ENCODE data around the gene TIPRL. TPM values are rescaled to one million over a fixed set of nuclear protein-coding genes. Genes with fewer than 3 reads are reported as not detected.
"Not testable (repeated sequence)": the region's sequence is repeated elsewhere in the genome, so short reads cannot be mapped to it uniquely, and the experiment has no call there.

The TIPRL gene
- total and polyA plus RNA-seq, 7 experiments from 2014 or later = 17.2 to 44.9 (median 23.5) TPM

DNA sequence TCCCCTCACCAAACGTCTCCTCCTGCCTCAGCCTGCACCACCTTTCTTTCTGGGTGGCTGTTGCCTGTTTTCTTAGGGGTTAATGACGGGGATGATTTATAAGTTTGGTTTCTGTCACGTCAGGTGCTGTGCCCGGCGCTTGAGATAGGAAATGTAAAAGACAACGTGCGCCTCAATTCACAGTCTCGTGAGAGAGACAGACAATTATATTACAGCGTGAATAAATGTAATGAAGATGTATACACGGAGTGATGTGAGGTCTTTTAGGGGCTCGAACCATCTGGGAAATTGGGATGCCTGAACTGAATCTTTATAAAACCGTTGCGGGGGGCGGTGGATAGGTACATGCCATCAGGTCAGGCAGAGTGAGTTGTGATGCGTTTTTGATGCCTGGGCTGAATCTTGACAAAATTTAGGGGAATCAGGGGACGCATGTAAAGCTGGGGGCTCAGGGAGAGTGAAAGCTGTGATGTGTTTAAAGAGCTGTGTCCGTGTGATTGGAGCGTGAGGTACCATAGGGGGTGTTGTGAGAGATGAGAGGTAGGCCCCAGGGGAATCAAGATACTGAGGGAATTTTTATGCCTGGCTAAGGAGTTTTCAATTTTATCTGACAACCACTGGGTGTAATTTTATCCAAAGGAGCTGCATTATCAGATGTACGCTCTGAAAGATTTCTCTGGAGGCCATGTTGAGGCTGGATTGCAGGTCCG lies 831 bp downstream of the TIPRL start:
- CTCF ChIA-PET = interaction anchor here (0.6 kb wide), 1 partner anchor 9 kb away, joined by 4 read pairs; no protein-coding TSS in a partner anchor

DNA sequence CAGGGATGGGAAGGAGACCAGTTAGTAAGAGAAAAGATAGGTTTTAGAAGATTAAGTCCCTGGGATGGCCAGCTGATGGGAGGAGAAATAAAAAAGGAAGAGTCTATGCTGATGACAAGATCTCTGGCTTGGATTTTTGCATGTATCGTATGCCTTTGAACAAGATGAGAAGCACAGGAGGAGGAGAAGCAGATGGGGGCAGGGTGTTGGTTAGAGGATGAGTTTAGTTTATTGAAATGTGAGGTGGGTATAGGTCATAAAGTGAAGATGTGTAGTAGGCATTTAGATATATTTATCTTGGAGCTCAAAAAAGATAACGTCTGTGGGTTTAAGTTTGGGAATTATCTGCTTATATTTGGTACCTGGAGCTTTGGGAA lies 1.4 kb downstream of the TIPRL start:
- Mint-ChIP-seq H3K36me3 (peaks cover 0 to 12% (median 0%) of the 10 kb centered on the region in 5 donors), H3K27ac (no peak overlapping the region), H3K27me3 (no peaks in the 10 kb centered on the region), H3K9me3 (no peaks in the 10 kb centered on the region), H3K4me1 (peaks cover 6 to 24% (median 14%) of the 10 kb centered on the region in 7 donors), H3K4me3 (no peak overlapping the region)
- ATAC-seq = no peak
- peak overlapping the region; percentile 96 for H3K27ac ChIP-seq (ENCODE audit: low read depth, low read length)
- H3K36me3 ChIP-seq (ENCODE audit: control insufficient read depth in 2 of 3, insufficient read depth in 3 of 3, low read length in 3 of 3) = peaks cover 0 to 5% (median 3%) of the 10 kb centered on the region in 3 experiments
- POLR2A ChIA-PET = interaction anchor here (1.0 kb wide), 1 partner anchor 46 kb away, joined by 6 read pairs; the partner anchor contains the start of gene SFT2D2
- H3K27me3 ChIP-seq (ENCODE audit: control insufficient read depth in 2 of 2, insufficient read depth in 2 of 2, low read length in 2 of 2) = no peaks in the 10 kb centered on the region
- DNase-seq = no peak
- peaks cover 14 to 16% of the 10 kb centered on the region in 2 donors for H3K4me1 ChIP-seq (ENCODE audit: control insufficient read depth in 2 of 2, insufficient read depth in 2 of 2, low read length in 2 of 2)
- H3K4me3 ChIP-seq (ENCODE audit: low read length) = peak overlapping the region; percentile 80
- CTCF ChIA-PET = interaction anchor here (0.6 kb wide), 1 partner anchor 9 kb away, joined by 4 read pairs; no protein-coding TSS in a partner anchor
- no peaks in the 10 kb centered on the region for H3K9me3 ChIP-seq (ENCODE audit: control insufficient read depth in 2 of 3, low read length in 3 of 3)
- intact Hi-C loops (cut with micrococcal nuclease) = no loop called here

More for the DNA sequence above, 831 bp downstream of the TIPRL start:
- no peak overlapping the region for H3K27ac Mint-ChIP-seq
- peaks cover 0 to 3% (median 0%) of the 10 kb centered on the region in 5 donors for H3K27me3 Mint-ChIP-seq
- H3K4me3 Mint-ChIP-seq = no peak overlapping the region
- no peaks in the 10 kb centered on the region for H3K27me3 ChIP-seq (ENCODE audit: control insufficient read depth in 2 of 2, insufficient read depth in 2 of 2, low read length in 2 of 2)
- H3K4me3 ChIP-seq (ENCODE audit: low read length) = peak overlapping the region; percentile 80
- peaks cover 14 to 16% of the 10 kb centered on the region in 2 donors for H3K4me1 ChIP-seq (ENCODE audit: control insufficient read depth in 2 of 2, insufficient read depth in 2 of 2, low read length in 2 of 2)
- peak in 4 of 9 donors; percentile 44 to 58 (median 46) for DNase-seq
- POLR2A ChIA-PET = interaction anchor here (0.6 to 1.0 kb wide), 2 partner anchors 47 to 61 kb away, joined by 6 read pairs; partner anchors contain the start of gene SFT2D2
- H3K27ac ChIP-seq (ENCODE audit: low read depth, low read length) = peak overlapping the region; percentile 96
- peaks cover 0 to 5% (median 0%) of the 10 kb centered on the region in 3 experiments for H3K36me3 ChIP-seq (ENCODE audit: control insufficient read depth in 2 of 3, insufficient read depth in 3 of 3, low read length in 3 of 3)
- peaks cover 4 to 24% (median 14%) of the 10 kb centered on the region in 7 donors for H3K4me1 Mint-ChIP-seq
- no peak for ATAC-seq
- H3K9me3 Mint-ChIP-seq = no peaks in the 10 kb centered on the region
- intact Hi-C loops (cut with micrococcal nuclease) = loop anchor here (1.0 to 10.0 kb wide), 11 partner anchors 43 to 1895 kb away; partner anchors contain the start of genes ATP1B1 (in 1 of the 2), GPR161 (in 1 of the 2), KIFAP3 (in 1 of the 2) and MPZL1 (in 1 of the 2)
- H3K9me3 ChIP-seq (ENCODE audit: control insufficient read depth in 2 of 3, low read length in 3 of 3) = no peaks in the 10 kb centered on the region
- H3K36me3 Mint-ChIP-seq = peaks cover 0 to 7% (median 0%) of the 10 kb centered on the region in 5 donors

DNA sequence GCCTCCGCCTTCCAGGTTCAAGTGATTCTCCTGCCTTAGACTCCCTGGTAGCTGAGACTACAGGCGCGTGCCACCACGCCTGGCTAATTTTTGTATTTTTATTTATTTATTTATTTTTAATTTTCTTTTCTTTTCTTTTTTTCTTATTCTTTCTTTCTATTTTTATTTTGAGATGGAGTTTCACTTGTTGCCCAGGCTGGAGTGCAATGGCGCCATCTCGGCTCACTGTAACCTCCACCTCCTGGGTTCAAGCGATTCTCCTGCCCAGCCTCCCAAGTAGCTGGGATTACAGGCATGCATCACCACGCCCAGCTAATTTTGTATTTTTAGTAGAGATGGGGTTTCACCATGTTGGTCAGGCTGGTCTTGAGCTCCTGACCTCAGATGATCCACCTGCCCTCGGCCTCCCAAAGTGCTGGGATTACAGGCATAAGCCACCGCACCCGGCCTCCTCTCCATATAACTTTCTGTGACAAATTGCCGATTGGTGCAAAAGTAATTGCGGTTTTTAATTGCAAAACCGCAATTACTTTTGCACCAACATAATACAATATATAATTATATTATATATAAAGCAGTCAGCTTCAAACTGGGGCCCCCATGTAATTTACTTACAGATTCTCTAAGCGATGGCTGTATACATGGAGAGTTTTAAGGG lies 2.4 kb downstream of the TIPRL start:
- H3K27ac ChIP-seq (ENCODE audit: low read depth, low read length); H3K9me3 ChIP-seq (ENCODE audit: control insufficient read depth in 2 of 3, low read length in 3 of 3); H3K27me3 ChIP-seq (ENCODE audit: control insufficient read depth in 2 of 2, insufficient read depth in 2 of 2, low read length in 2 of 2); H3K9me3 Mint-ChIP-seq; H3K27me3 Mint-ChIP-seq; H3K4me3 ChIP-seq (ENCODE audit: low read length); DNase-seq; H3K27ac Mint-ChIP-seq; intact Hi-C loops (cut with micrococcal nuclease); H3K36me3 ChIP-seq (ENCODE audit: control insufficient read depth in 2 of 3, insufficient read depth in 3 of 3, low read length in 3 of 3); ATAC-seq: not testable (repeated sequence)
- Mint-ChIP-seq H3K4me3 (peak overlapping the region in 3 of 10 donors; percentile 11 to 51 (median 48)), H3K4me1 (peaks cover 6 to 24% (median 14%) of the 10 kb centered on the region in 7 donors), H3K36me3 (peaks cover 0 to 15% (median 0%) of the 10 kb centered on the region in 5 donors)
- ChIA-PET CTCF (interaction anchor here (0.7 kb wide), 1 partner anchor 58 kb away, joined by 4 read pairs; no protein-coding TSS in a partner anchor), POLR2A (interaction anchor here (0.7 kb wide), 1 partner anchor 1716 kb away, joined by 3 read pairs; no protein-coding TSS in a partner anchor)
- peaks cover 14 to 16% of the 10 kb centered on the region in 2 donors for H3K4me1 ChIP-seq (ENCODE audit: control insufficient read depth in 2 of 2, insufficient read depth in 2 of 2, low read length in 2 of 2)

DNA sequence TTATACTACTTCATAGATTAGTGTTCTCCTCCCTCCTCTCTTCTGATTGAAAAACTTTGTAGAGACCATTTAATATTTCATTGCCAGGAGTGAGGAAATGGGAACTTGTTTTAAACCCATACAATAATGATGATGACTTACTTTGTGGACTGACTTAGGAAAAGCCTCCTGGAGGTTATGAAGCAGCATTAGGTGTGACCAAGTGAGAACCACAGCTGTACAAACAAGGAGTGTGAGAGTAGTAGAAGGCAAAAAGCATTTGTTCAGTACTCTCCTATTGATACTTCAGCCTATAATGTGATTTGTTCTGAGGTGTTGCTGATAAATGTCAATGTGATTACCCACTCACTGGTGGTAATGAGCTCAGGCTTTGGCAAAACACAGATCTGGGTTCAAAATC lies 8.4 kb downstream of the TIPRL start:
- Mint-ChIP-seq H3K36me3 (peaks cover 6 to 52% (median 19%) of the 10 kb centered on the region in 5 donors), H3K27ac (peak overlapping the region in 1 of 9 donors; percentile 1), H3K9me3 (no peaks in the 10 kb centered on the region), H3K27me3 (no peaks in the 10 kb centered on the region), H3K4me1 (peaks cover 8 to 30% (median 27%) of the 10 kb centered on the region in 7 donors), H3K4me3 (no peak overlapping the region)
- Histone ChIP-seq H3K4me1 (ENCODE audit: control insufficient read depth in 2 of 2, insufficient read depth in 2 of 2, low read length in 2 of 2) (no peaks in the 10 kb centered on the region), H3K4me3 (ENCODE audit: low read length) (no peak overlapping the region), H3K27me3 (ENCODE audit: control insufficient read depth in 2 of 2, insufficient read depth in 2 of 2, low read length in 2 of 2) (no peaks in the 10 kb centered on the region), H3K9me3 (ENCODE audit: control insufficient read depth in 2 of 3, low read length in 3 of 3) (no peaks in the 10 kb centered on the region), H3K36me3 (ENCODE audit: control insufficient read depth in 2 of 3, insufficient read depth in 3 of 3, low read length in 3 of 3) (peaks cover 5 to 40% (median 7%) of the 10 kb centered on the region in 3 experiments), H3K27ac (ENCODE audit: low read depth, low read length) (no peak overlapping the region)
- ATAC-seq = no peak
- ChIA-PET POLR2A (interaction anchor here (0.5 kb wide), 1 partner anchor 9 kb away, joined by 3 read pairs; no protein-coding TSS in a partner anchor), CTCF (no interaction called here)
- DNase-seq = no peak
- intact Hi-C loops (cut with micrococcal nuclease) = no loop called here

DNA sequence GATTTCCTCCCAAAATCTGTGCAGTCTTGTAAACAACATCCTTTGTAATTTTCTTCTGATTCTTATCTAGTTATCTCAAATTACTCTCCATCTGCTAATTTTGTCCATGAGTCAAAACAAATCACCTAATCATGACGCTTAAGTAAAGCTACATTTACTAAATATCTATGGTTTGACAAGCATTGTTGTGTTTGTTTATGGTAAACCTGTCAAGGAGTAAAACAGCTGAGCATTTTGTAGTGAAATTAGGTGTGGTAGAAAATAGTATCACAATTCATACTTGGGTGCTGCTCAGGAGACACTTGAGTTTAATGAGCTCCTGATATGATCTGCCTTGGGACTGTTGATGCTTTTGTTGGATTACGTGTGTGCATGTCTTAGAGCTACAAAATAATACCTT lies 11.6 kb downstream of the TIPRL start:
- POLR2A ChIA-PET = no interaction called here
- Histone ChIP-seq H3K27ac (ENCODE audit: low read depth, low read length) (no peak overlapping the region), H3K9me3 (ENCODE audit: control insufficient read depth in 2 of 3, low read length in 3 of 3) (no peaks in the 10 kb centered on the region), H3K4me3 (ENCODE audit: low read length) (no peak overlapping the region), H3K36me3 (ENCODE audit: control insufficient read depth in 2 of 3, insufficient read depth in 3 of 3, low read length in 3 of 3) (peaks cover 4 to 55% (median 10%) of the 10 kb centered on the region in 3 experiments), H3K4me1 (ENCODE audit: control insufficient read depth in 2 of 2, insufficient read depth in 2 of 2, low read length in 2 of 2) (no peaks in the 10 kb centered on the region), H3K27me3 (ENCODE audit: control insufficient read depth in 2 of 2, insufficient read depth in 2 of 2, low read length in 2 of 2) (no peaks in the 10 kb centered on the region)
- CTCF ChIA-PET = no interaction called here
- H3K27ac Mint-ChIP-seq = no peak overlapping the region
- peaks cover 2 to 16% (median 12%) of the 10 kb centered on the region in 7 donors for H3K4me1 Mint-ChIP-seq
- DNase-seq = no peak
- no peaks in the 10 kb centered on the region for H3K9me3 Mint-ChIP-seq
- H3K36me3 Mint-ChIP-seq = peaks cover 11 to 58% (median 31%) of the 10 kb centered on the region in 5 donors
- no peaks in the 10 kb centered on the region for H3K27me3 Mint-ChIP-seq
- intact Hi-C loops (cut with micrococcal nuclease) = no loop called here
- no peak for ATAC-seq
- H3K4me3 Mint-ChIP-seq = no peak overlapping the region

DNA sequence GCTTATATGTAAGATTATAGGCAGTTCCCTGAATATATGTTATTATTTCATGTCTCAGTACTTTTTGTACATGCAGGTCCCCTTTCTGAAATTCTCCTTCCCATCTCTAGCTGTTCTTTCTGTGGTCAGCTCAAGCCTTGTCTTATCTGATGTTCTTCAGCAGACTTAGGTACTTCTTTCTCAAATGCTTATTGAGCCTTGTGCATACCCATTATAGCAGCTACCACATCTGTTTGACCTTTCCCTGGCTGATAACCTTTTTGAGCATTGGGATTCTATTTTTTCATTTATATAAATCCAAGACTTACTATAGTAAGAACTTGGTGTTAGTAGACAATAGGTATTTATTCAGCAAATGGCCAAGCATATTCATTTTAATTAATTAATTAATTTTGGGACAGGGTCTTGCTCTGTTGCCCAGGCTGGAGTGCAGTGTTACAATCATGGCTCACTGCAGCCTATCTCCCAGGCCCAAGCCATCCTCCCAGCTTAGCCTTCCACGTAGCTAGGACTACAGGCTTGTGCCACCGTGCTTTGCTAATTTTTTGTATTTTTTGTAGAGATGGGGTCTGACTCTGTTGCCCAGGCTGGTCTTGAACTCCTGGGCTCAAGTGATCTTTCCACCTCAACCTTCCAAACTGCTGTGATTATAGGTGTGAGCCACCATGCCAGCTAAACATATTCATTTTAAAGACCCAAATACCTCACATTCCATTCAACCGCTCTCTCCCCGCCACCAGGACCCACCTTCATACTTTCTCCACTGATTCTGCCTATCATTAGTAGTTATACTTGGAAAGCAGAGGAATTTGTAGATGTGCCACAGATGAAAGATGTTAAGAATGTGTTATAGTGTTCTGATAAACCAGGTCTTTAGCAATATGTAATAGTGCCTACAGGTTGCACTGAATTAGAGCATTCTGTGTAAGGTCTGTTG lies 16.7 kb downstream of the TIPRL start:
- Histone ChIP-seq H3K4me3 (ENCODE audit: low read length) (no peak overlapping the region), H3K27ac (ENCODE audit: low read depth, low read length) (no peak overlapping the region), H3K4me1 (ENCODE audit: control insufficient read depth in 2 of 2, insufficient read depth in 2 of 2, low read length in 2 of 2) (no peaks in the 10 kb centered on the region), H3K36me3 (ENCODE audit: control insufficient read depth in 2 of 3, insufficient read depth in 3 of 3, low read length in 3 of 3) (peaks cover 9 to 54% (median 12%) of the 10 kb centered on the region in 3 experiments), H3K9me3 (ENCODE audit: control insufficient read depth in 2 of 3, low read length in 3 of 3) (no peaks in the 10 kb centered on the region), H3K27me3 (ENCODE audit: control insufficient read depth in 2 of 2, insufficient read depth in 2 of 2, low read length in 2 of 2) (no peaks in the 10 kb centered on the region)
- Mint-ChIP-seq H3K4me3 (no peak overlapping the region), H3K27ac (peak overlapping the region in 2 of 9 donors; percentile 1 to 12), H3K9me3 (no peaks in the 10 kb centered on the region), H3K36me3 (peaks cover 20 to 60% (median 42%) of the 10 kb centered on the region in 5 donors), H3K4me1 (peaks cover 0 to 13% (median 3%) of the 10 kb centered on the region in 7 donors), H3K27me3 (no peaks in the 10 kb centered on the region)
- POLR2A ChIA-PET = interaction anchor here (0.7 kb wide), 1 partner anchor 9 kb away, joined by 3 read pairs; no protein-coding TSS in a partner anchor
- CTCF ChIA-PET = no interaction called here
- no peak for DNase-seq
- intact Hi-C loops (cut with micrococcal nuclease) = no loop called here
- ATAC-seq = no peak
